Measurements from ENCODE around the gene MAP7.

Gene MAP7

DNA sequence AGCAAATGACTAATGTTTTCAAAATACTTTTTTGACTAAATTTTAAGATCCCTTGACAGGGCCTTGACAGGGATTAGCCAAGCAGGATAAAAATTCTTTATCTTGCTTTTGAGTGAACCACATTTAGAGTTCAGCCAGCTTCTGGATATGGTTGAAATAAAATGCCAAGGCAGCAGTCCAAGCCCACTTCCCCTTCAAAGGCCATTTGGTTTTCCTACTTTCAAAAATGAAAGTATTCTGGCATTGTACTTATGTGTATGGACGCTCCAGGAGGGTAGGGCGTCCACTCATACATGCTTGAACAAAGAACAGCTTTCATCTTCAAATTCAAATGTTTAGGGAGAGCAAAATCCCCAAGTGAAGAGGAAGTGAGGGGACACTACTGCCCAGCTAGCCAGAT is 178.3 kb downstream of the MAP7 start:
- H3K4me3 ChIP-seq (ENCODE audit: control insufficient read depth, low read depth, low read length) = no peak overlapping the region
- TF ChIP-seq, protein P1, sequence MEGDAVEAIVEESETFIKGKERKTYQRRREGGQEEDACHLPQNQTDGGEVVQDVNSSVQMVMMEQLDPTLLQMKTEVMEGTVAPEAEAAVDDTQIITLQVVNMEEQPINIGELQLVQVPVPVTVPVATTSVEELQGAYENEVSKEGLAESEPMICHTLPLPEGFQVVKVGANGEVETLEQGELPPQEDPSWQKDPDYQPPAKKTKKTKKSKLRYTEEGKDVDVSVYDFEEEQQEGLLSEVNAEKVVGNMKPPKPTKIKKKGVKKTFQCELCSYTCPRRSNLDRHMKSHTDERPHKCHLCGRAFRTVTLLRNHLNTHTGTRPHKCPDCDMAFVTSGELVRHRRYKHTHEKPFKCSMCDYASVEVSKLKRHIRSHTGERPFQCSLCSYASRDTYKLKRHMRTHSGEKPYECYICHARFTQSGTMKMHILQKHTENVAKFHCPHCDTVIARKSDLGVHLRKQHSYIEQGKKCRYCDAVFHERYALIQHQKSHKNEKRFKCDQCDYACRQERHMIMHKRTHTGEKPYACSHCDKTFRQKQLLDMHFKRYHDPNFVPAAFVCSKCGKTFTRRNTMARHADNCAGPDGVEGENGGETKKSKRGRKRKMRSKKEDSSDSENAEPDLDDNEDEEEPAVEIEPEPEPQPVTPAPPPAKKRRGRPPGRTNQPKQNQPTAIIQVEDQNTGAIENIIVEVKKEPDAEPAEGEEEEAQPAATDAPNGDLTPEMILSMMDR (IDR thresholded peaks at IDR 0.05; ENCODE audit: control insufficient read depth, insufficient read depth, low read depth, low read length, missing control alignments) = no peak
- no peak for DNase-seq (ENCODE audit: low read depth)

DNA sequence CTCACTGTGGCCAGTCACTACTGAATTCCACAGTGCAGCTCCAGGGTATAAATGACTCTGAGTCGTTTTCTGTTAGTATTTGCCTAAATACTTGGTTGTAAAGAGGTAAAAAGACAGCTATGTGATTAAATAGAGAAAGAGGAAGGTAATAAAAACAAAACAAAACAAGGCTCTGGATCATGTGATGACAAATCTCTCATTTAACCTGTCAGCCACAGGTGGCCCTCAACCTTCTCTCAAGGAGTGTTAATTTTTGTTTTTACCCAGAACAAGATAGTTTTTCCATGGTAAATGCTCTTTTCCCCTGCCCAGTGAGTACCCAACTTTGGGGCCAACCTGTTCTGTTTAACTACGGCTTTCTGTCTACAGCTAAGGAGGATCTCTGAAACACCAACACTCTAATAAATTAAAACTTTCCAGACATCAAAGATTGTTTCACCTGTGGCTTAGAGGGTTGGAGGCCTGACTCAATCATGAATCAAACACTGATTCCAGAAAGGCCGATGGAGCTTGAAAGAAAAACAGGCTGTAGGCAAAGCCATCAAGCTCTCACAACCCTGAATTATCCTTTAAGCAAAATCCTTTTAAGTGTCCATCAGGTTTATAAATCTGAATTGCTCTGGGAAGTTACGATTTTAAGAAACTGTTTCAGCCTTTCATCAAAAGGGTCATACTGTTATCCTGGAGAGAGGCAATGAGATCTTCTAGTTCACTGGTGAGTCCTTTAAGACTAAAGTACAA is 179.1 kb downstream of the MAP7 start:
- H3K4me3 ChIP-seq (ENCODE audit: control insufficient read depth, low read depth, low read length) = no peak overlapping the region
- DNase-seq (ENCODE audit: low read depth) = no peak
- TF ChIP-seq, protein P1 (IDR thresholded peaks at IDR 0.05; ENCODE audit: control insufficient read depth, insufficient read depth, low read depth, low read length, missing control alignments) = no peak

DNA sequence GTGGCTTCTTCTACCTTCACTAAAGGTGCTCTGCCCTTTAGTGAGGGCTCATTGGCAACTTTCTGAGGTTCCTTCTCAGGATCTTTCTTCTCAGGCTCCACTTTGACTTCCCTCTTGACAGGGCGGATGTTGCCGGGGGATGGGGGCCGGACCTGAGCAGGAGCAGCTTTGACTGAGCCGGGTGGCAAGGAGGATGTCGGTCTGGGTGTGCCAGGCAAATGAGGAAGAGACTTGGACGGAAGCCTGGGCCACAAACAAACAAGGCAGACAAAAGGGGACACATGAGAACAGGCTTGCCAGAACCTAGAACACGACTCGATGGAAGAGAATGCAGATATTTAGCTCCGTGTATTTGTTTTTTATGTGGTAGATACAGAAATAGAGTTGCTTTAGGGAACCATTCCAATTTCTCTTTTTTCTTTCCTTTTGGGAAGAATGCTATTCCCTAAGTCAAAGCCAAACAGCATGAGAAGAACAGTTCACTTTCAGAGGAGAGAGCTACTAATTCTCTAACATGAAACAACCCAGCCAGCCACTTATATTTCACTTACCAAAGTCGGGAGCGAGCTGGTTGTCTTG is 184.4 kb downstream of the MAP7 start:
- TF ChIP-seq, protein P1 (IDR thresholded peaks at IDR 0.05; ENCODE audit: control insufficient read depth, insufficient read depth, low read depth, low read length, missing control alignments) = no peak
- no peak overlapping the region for H3K4me3 ChIP-seq (ENCODE audit: control insufficient read depth, low read depth, low read length)
- DNase-seq (ENCODE audit: low read depth) = no peak

DNA sequence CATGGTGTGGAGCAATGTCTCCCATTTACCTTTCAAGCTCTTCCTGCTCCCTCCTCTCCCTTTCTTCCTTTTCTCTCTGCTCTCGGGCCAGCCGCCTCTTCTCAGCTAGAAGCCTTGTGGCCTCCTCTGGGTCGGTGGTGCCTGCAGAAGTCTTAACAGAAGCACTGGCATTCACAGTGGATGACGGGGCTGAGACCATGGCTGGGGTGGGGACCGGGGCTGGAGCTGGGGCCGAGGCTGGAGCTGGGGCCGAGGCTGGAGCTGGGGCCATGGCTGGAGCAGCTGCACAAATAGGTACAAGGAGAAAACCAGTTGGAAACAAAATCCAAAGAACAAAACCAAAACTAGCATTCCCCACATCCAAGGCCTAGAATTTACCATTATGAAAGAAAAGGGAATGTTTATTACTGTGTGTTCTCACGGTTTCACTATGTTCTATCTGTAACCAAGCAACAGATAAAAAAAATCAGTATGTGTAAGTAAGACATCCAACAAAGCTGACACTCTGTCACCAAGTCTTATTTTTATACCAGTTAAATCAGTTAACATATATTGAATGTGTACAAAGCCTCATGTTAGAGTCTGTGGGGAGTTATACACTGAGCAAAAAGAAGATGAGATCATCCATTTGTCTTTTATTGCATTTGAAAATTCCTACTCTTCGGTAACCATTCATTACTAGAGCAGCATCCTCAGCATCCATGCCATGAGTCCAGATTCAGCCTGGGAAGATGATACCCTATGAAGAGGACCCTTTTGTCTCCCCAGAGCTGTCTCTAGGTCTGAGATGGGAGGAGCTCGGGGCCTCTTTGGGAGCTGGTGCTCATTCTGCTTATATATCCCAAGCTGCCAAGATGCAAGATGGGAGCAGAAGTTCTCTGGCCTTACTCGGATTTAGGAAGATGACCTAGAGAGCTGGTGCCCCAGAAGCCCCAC is 187.5 kb downstream of the MAP7 start:
- TF ChIP-seq, protein P1 (IDR thresholded peaks at IDR 0.05; ENCODE audit: control insufficient read depth, insufficient read depth, low read depth, low read length, missing control alignments) = no peak
- DNase-seq (ENCODE audit: low read depth) = no peak
- no peak overlapping the region for H3K4me3 ChIP-seq (ENCODE audit: control insufficient read depth, low read depth, low read length)

DNA sequence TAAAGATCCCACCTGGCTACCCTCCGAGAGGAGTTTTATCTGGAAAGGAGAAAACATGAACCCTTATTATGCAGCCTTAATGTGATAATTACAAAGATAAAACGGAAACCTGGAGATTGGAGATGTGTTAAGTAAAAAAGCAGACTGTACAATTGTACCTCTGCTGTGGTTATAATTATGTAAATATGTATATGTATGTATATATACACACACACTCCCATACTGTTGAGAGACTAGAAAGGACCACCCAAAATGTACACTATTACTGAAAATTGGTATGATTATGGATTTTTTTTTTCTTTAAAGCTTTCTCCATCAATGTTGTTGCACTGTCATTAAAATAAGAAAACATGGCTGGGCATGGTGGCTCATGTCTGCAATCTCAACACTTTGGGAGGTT is 188.4 kb downstream of the MAP7 start:
- TF ChIP-seq, protein P1 (IDR thresholded peaks at IDR 0.05; ENCODE audit: control insufficient read depth, insufficient read depth, low read depth, low read length, missing control alignments) = no peak
- H3K4me3 ChIP-seq (ENCODE audit: control insufficient read depth, low read depth, low read length) = no peak overlapping the region
- no peak for DNase-seq (ENCODE audit: low read depth)

DNA sequence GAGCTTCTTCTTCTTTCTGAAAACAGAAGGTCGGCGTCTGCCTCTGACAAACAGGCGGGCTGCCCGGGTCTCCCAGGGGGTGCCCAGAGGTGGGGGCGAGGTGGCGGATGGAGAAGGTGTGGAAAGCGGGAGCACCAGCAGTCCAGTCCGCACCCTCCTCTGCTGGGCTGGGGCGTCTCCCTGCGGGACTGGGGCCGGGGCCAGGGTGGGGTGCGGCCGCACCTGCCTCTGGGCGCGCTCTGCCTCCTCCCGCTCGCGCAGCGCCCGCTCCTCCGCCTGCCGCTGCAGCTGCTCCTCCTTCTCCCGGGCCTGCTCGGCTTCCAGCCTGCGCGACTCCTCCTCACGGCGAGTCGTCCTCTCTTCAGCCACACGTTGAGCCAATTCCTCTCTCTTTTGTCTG is 189.4 kb downstream of the MAP7 start:
- TF ChIP-seq, protein P1 (IDR thresholded peaks at IDR 0.05; ENCODE audit: control insufficient read depth, insufficient read depth, low read depth, low read length, missing control alignments) = no peak
- DNase-seq (ENCODE audit: low read depth) = no peak

More for the DNA sequence above, 189.4 kb downstream of the MAP7 start:
- no peak overlapping the region for H3K4me3 ChIP-seq (ENCODE audit: control insufficient read depth, low read depth, low read length)

All from AG09309 (cell line).